Measurements from ENCODE around the gene NSDHL.

Gene NSDHL

DNA sequence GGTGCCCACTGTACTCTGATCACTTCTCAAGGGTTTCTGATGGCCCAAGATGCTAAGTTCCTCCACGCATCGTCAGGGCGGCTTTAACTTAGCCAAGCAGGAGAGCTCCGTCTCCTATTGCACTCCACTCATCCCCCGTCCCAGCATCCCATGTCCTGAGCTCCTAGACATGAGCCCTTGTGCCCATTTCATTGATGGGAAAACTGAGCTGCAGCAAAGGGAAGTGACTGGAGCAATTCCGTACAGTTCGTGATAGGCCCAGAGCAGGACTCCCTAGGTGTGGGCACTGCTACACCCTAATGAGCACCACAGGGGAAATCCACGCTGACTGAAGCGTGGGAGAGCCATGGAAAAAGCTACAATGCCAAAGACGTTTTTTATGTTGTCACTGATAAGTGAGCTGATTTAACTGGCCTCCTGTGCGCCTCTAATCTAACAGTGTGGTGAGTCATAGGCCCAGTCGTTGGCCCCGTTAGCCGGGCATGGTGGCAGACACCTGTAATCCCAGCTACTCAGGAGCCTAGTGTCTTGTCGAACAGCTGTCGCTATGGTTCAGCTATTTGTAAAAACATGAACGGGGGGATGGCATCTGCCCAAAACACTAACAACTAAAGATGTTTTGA lies 14.9 kb downstream of the NSDHL start:
- peak; percentile 43 for DNase-seq

DNA sequence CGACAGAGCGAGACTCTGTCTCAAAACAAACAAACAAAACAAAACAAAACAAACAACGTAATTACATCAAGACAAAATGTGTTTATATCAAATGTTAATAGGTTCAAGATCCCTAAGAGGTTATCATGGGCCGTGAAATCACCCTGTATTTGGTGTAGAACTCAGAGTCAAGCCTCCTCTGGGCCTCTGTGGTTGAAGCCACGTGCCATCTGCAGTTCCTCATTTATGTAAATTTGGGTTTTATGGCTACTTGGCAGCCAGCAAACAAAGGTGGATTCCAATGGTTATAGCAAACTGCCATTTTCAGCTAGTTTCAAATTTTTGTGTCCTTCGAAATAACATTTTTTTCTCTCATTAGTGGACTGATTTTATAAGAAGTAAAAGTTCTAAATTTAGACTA lies 16.4 kb downstream of the NSDHL start:
- no peak for DNase-seq

DNA sequence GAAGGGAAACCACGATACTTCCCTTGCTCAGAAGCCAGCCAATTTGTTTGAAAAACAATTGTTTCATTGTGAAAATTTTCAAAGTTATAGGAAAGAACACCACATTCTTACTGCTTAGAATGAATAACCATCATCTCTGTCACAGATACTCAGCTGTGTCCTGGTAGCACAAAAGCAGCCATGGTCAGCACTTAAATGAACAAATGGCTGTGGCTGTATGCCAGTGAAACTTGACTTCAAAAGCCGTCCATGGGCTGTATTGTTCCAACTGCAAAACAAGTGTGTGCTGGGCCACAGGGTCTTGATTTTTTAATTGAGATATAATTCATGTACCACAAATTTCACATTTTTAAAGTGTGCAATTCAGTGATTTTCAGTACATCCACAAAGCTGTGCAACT lies 19.6 kb downstream of the NSDHL start:
- no peak for DNase-seq

DNA sequence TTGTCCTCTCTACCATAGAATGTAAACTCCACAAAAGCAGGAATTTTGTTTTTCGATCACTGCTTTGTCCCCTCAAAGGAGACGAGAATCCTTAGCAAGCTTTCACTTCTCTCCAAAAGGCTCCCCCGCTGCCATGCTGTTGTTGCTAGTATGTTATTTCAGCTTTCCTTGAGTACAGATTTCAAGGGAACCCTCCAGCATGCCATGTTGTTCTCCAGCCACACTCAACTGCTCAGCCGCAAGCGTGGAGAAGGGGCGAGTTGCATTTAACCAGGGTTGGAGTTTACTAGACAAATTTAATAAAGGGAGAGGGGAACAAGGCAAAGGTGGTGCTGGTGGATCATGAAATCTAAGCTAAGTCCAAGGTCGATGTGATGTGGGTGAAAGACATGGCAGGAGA lies 23.1 kb downstream of the NSDHL start:
- no peak for DNase-seq

DNA sequence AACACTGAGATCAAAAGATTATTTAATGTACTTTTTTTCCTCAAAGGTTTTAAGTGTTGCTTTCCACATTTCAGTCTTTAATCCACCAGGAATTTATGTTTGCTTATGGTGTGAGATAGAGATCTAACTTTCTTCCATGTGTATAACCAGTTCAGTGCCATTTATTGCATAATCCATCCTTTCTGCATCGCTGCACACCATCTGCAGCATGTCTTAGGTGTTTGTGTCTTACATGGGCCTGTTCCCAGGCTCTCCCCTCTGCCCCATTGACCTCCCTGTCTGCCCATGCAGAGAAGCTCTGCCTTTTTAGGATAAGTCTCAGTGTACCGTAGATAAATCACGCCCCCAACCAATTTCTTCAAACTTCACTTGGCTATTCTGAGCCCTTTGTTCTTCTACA lies 30.3 kb downstream of the NSDHL start:
- no peak for DNase-seq

DNA sequence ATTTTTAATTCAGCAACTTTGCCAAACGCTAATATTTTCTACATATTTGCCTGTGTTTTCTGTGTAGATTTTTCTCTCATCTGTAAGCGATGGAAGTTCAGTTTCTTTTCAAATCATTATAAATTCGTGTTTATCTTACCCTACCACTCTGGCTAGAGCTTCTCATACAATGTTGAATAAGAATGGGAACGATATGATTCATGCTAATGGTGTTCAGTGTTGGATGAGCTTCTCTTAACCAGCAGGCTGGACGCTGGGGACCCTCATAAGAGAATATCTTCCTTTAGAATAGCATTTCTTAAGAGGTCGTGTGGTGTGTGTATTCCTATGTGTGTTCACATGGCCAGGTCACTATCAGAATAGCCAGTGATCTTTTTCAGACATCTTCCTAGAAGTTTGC lies 31.0 kb downstream of the NSDHL start:
- DNase-seq, result no peak

DNA sequence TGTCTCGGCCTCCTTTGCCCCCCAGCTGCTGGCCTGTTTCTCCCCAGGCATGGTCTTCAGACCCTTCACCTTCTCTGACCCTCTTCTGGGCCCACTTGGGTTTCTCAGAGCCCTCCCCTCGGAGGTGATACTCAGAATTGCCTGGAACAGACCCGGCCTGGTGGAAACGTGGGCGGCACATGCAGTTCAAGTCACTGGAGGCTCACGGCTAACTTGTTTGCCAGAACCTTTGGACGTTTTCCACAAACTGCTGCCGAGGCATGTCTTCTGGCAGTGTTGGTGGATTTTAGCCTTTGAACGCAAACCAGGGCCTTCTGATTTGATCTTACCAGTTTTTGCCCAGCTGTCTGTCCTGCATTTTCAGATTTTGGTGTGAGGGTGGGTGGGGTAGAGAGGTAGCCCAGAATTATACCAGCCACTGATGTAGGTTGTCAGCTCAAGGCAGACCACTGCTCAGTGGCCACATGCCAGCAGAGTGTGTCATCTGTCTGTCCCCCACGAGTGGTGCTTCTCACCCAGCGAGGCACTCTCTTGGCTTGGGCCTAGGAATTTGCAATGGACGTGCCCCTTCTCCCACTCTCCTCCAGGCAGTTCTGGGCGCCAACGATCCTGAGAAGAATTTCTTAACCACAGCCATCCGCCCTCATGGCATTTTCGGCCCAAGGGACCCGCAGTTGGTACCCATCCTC lies 34.5 kb downstream of the NSDHL start:
- no peak for DNase-seq

DNA sequence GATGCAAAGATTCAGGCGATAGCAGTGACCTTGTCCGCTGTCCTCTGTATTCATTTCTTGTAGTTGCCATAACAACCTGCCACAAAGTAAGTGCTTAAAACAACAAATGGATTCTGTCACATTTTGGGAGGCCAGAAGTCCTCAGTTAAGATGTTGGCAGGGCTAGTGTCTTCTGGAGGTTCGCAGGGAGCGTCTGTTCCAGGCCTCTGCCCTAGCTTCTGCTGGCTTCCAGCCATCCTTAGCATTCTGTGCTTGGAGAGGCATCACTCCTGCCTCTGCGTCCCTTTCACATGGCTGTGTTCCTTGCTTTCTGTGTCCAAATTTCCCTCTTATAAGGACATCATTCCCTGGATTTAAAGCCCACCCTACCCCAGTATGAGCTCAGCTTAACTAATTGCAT lies 35.5 kb downstream of the NSDHL start:
- no peak for DNase-seq

DNA sequence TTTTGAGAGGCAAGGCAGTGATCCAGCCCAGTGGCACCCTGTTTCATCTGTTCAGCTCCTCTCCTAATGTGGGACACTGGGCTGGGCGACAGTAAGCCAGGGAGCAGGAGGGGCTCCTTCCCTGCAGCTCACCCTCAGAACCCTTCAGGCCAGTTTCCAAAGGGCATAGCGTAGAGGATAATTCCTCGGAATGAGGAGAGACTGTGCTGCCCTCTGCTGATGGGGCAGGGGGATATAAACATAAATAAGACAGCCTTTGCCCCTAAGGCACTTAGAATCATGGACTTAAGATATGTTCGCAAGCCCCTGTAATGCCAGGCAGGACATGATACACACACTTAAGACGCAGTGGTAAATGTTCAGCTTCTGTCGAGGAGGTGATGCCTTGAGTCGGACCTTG lies 39.1 kb downstream of the NSDHL start:
- no peak for DNase-seq

DNA sequence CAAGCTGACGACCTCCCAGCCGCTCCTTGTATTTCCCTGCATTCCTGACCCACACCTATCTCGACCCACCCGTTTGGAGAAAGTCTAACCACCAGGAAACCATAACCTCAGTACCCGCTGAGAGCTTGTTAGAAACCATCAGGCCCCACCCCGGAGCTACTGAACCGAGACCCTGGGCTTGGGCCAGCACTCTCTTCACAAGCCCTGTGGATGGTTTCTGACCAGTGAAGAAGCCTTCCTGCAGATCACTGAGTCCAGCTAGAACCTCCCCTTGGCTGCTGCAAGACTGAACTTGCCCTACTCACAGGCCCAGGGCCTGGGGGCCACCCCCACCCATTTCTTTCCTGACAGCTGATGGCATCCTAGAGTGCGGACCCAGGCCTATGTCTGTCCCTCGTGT lies 40.4 kb downstream of the NSDHL start:
- DNase-seq, result no peak

DNA sequence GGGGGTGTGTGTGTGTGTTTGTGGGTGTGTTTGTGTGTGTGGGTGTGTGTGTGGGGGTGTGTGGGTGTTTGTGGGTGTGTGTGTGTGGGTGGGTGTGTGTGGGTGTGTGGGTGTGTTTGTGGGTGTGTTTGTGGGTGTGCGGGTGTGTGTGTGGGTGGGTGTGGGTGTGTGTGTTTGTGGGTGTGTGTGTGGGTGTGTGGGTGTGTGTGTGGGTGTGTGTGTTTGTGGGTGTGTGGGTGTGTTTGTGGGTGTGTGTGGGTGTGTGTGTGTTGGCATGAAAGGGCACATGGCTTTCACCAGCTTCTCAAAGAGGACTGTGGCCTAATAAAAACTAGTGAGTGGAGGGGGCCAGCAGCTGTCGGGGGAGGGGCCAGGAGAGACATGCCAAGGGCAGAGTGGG lies 41.7 kb downstream of the NSDHL start:
- DNase-seq, result no peak

DNA sequence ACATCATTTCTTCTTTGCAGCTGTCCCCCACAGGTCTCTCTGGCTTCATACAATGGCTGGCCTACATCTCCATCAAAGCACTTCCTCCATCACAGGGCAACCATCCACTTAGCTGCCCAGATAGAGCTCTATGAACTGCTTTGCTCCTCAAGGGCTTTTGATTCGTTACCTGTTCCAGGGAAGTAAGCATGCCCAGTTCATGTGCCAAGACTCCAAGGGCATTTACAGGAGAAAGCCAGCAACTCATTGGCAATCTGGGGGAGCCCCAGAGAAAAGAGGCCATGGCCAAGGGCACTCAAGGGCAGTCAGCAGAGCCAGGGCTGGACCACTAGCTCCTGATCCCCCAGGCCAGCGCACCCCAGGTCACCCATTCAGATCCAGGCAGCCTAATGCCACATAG lies 42.5 kb downstream of the NSDHL start:
- DNase-seq, result no peak

DNA sequence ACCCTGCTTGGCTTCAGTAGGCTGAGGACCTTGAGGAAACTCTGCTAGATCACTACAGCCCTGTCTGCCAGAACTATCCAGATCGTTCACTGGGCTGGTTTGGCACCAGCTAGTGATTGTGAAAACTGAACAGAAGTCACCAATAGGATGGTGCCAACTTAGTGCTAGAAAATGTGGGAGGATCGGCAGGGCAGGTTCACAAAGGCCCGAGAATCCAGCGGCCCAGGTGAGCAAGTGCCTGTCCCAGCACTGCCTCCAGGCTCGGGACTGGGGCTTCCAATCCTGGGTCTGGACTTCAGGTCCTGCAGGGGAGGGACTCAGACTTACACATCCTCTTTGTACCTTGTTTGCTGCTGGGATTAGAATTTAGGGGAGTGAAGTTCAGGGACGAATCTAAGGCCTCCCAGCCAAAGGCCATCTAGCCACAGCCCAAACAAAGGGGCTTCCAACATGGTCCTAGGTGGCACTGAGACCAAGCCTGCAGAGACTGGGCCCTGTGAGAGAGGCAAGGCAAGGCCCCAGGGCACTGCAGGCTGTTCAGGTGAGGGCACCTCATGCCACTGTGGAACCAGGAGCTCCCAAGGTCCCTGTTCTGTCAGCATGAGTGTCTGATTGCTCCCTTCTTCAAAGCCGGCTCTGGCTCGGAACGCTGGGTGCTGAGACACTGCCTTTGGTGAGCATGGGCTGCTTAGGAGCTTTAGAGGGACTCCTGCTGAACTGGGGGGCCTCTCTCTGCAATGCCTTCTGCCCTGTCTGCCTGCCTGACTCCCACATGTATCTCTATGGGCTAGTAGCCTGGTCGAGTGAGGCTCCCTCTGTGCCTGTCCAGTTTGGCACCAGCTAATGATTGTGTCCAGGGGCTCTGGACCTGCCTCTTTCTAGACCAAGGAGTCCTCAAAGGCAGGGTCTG lies 46.3 kb downstream of the NSDHL start:
- no peak for DNase-seq

DNA sequence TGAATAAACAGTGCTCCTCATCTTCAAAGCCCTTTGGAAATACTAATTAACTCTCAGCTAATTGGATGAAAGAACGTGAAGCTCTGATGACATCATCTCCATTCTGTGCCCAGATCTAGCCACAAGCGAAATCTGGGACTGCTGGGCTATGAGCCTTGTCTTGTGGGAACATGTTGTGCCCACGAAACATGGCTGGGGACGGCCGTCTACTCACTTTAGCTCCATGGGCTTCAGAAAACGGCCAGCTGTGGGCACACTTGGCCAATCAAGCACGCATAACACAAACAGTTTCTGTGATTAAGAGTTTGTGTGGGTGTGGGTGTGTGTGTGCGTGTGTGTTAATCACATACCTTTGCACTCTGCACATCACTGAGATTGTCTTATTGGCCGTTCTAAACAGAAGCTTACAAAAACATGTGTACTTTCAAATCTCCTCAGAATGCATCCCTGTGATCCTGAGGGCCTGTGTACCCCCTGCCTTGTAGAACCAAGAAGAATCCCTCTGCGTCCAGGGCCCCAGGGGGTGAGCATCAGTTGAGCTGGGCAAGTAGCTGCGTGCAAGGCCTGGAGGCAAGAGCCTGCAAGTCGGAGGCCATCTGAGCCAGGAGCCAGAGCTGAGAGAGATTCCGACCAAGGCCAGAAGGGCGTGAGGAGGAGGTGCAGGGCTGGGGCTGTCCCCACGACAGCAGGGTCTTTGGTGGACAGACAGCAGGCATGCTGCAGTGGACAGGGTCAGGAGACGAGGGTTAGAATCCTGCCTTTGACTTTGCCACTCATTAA lies 48.3 kb downstream of the NSDHL start:
- DNase-seq, result no peak

DNA sequence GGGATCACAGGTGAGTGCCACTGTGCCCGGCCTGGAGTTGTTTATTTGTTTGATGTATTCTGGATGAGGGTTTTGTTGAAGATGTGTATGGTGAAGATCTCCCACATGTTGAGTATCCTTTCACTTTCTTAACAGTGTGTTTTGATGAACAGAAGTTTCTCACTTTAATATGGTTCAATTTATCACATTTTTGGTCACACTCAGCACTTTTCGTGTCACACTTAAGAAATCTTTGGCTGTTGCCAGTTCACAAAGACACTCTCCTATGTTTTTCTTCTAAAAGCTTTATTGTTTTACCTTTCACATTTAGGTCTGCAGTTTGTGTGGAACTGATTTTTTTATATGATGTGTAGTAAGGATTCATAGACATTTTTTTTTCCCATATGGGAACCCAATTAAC lies 50.4 kb downstream of the NSDHL start:
- no peak for DNase-seq

DNA sequence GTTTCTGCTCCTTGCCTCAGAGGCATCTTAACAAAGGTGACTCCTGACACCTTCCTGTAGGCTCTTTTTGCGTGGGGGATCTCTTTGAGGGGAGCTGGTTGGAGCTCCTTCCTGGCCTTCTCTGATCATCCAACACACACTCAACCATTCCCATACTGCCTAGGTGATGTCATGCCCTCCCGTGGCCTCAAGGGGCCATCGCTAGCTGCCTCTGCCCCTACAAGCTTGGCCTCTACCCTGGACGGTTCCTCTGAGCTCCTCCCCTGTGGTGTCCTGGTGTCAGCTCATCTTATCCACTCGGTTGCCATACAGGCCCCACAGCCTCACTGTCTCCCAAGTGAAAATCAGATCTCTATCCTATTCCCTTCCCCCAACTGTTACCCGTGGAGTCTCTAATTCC lies 53.3 kb downstream of the NSDHL start:
- DNase-seq, result no peak

DNA sequence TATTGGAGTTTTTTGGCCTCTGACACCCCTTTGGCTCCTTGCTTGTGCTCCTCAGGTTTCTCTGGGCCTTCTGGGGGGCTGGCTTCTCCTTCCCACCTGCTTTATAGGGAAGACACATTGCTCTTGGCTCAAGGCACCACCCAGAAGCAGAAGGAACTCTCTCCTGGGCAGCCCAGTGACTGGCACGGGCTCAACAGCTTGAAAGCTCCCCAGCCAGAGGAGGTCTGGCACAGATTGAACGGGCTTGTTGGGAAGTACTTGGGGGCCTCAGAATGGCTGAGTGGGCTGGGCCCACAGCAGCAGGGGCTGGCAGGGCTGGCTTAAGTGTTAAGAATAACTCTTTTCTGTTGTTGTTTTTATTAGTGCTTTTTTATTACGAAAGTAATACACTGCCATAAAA lies 55.9 kb downstream of the NSDHL start:
- no peak for DNase-seq

DNA sequence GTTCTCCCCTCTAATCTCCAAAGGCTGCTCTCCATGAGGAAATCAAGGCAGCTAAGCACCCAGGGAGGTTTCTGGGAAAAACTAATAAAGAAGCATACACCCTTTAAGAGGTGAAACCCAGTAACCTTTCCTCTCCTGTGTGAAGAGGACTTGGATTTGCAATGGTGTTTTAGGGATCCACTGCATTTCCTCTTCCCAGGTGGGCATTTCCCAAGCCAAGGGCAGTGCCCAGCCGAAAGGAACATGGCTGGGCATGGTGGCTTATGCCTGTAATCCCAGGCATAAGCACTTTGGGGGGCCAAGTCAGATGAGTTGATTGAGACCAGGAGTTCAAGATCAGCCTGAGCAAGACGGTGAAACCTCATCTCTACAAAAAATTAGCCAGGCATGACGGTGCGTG lies 61.6 kb downstream of the NSDHL start:
- DNase-seq, result no peak

DNA sequence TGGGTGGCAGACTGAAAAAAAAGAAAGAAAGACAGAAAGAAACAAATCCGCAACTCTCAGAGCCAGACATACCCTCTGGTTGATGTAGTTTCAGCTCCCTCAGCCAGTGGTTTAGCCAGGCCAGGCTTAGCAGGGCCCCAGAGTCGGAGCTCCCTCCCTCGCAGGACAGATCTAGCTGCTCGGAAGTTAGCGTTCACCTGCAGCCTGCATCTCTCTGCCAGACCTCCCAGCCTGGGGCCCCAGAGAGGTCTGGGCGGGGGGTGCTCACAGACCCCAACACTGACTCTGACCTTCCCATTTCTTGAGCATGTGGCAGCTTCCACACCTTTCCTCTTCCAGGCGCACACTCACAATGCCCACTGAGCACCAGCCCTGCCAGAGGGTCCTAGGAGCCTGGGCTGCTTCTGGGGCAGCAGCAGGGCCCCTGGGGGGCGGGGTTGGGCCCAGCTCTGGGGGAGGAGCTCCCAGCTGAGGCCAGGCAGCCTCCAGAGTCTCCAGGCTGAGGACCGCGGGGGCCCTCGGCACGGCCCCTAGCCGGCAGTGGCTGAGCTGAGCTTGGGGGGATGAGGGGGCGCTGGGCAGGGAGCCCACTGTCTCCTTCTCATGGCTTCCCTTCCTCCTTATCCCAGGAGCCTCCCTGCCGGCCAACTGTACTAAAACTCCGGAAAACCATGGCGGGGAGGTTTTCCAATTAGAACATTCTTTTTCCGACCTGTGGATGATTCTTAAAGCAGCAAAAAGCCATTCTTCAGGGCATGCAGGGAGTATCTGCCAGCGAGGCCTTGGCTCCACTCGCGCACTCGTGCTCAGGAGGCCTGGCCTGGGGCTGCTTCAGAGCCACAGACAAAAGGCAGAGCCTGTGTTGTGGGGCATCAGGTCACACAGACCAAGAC lies 62.4 kb downstream of the NSDHL start:
- no peak for DNase-seq

DNA sequence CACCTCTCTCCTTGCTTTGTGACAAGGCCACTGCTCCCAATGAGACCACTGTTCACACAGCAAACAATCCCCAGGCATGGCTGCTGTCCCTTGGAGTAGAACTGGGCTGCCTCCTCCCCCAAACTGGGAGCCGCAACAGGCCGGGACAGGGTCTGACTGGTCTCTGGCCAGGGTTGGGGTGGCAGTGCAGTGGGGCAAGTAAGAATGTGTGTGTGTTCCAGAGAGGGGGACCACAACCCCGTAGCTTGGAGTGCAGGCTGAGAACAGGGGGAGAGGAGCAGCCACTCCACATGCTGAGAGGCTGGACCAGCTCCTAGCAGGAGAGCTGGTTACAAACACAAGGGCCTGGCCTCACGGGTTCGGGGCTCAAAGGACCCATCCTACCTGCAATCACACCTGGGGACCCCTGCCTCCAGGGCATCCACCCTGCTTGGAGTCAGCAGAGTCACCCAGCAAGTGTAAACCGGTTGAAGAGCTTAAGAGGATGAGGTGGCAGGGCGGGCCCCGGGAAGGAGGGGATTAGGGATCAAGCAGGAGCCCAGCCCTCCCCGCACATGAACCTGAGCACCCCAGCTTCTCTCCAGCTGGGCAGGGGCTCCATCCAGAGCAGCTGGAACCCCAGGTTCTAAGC lies 63.2 kb downstream of the NSDHL start:
- DNase-seq, result no peak

DNA sequence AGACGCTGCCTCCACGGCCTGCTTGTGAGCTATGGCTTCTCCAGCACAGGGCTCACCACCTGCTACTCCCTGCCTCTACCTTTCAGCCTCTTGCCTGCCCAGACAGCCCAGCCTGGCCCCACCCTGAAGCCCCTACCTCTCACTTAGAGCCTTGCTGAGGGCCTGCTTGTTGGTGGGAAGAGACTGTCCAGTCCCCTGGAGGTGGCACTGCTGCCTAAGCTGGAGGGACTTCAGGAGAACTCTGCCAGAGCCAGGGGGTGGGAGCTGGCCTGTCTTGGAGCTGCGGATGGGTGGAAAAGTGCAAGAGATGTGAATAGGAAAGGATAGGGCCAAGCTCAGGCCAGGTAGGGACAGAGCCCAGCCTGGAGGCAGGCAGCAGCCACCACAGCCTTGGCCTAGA lies 64.3 kb downstream of the NSDHL start:
- DNase-seq, result no peak
